HG03571 (cell line): ENCODE measurements around the gene CX3CR1.

Source experiments
- ATAC-seq: cut with Tn5 transposase; IDR thresholded peaks from one replicate; pipeline ENCODE4 v1.9.1; 2021; ENCODE audit not compliant: unreplicated experiment

Gene CX3CR1

DNA sequence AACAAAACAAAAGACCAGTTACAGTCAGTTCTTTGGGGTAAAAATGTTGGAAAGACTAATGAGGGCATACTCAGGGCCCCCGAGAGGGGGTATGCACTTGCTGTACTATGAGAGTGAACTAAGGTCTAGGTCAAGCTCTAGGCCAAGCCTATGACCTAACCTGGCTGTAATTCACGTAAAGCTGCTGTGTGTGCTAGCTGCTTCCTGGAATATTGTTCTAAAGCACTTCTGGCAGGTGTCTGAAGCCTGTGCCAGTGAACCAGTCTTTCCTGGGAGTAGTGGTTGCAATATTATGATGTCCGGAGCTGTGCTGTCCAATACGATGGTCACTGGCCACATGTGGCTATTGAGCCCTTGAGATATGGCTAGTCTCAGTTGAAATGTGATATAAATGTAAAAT is 13.1 kb upstream of the CX3CR1 start:
- no peak for ATAC-seq

DNA sequence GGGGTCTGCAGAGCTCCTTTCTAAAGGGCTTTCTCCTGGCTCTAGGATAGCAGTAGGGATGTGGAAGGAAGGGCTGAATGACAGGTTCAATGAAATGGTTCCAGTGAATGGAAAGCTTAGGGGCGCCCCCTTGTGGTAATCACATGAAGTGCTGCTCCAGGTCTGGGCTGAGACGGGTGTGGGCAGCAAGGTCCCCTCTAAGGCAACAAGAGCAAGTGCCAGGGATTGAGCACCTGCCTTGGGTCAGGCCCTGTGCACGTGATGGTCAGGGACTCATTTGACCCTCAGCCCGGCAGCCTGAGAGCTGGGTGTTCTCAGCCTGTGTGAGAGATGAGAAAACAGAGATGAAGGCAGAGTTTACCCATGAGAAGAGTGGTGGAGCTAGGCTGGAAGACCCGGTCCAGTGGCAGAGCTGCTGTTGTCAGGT is 12.1 kb upstream of the CX3CR1 start:
- no peak for ATAC-seq

DNA sequence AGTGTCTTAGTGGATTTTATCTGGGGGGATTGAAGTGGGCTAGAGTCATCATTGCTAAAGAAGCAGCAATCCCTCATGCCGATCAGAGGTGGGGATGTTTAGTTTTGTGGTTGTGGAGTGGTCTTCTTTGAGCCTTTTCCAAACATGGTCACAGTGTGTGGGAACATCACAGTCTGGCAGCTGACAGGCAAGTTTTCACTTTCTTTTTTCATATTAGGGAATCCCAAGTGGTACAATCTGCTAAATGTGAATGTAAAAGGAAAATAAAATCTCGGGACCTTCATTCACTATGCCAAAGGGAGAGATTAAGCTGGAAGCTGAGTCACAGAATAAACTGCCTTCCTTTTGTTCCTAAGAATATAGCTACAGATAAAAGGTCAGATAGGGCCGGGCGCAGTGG is 10.4 kb upstream of the CX3CR1 start:
- ATAC-seq = no peak

- no peak for ATAC-seq
Measured at GRCh38 chr3:39289107-39289506, 9.3 kb upstream of the CX3CR1 start.

DNA sequence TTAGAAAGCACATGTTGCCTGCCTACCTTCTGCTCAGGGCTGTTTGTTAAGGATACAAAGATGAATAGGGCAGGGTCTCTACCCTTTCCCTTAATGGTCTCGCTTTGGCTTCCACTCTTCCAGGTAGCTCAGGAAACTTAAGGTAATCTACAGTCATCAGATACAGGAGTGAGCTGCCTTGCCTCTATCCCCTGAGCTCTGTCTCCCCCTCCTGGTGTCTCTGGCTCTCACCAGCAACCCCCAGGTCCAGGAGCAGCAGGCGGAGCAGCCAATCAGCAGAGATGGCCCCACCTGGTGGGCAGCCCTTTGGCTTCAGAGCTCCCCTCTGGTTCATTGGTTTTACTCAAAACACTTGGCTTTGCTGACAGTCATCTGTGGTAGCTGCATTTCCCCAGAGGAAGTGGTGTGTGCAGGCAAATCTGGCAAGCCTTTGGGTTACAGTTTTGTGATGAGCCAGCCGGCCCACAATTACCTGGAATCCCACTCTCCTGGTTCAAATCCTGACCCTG is 8.5 kb upstream of the CX3CR1 start:
- ATAC-seq = peak; percentile 98

- ATAC-seq = no peak
Measured at GRCh38 chr3:39287216-39288164, 7.7 kb upstream of the CX3CR1 start.

GRCh38 chr3:39286771-39287170 is 6.9 kb upstream of the CX3CR1 start:
- ATAC-seq = no peak

DNA sequence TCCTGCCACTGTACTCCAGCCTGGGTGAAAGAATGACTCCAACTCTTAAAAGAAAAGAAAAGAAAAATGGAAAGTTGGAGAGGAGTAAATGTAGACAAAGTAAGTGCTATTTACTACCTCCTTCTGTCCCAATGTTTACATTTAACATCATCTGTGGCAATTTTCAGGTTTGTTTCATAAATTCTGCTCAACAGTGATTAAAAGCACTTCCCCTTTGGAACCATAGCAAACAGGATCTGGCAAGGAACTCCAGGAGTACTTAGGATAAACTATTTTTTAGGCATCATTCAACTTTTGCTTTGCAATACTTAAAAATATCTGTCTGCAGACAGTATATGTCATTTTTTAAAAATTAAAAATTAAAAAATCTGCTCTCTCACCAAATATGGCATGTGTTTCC is 5.5 kb upstream of the CX3CR1 start:
- ATAC-seq = no peak

- no peak for ATAC-seq
Measured at GRCh38 chr3:39284457-39284881, 4.6 kb upstream of the CX3CR1 start.

DNA sequence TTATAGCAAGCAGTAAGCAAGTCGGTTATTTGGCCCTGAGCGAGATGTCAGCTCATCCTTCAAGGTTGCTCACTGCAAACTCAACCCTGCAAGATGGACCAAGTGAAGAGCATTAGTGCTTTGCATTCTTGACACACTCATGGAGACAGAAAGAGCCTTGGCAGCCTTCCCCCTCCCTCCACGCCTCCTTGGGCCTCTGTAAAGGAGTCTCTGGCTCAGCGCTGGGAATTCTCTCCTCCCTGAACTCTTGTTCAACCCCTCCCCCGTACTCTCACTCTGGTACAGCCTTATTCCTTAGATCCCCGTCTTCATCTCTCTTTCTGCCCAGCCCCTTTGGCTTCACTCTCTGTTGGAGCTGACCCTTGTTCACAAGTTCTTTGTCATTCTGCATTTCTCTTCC is 2.2 kb upstream of the CX3CR1 start:
- ATAC-seq = no peak

GRCh38 chr3:39281533-39281932 is 1.7 kb upstream of the CX3CR1 start:
- ATAC-seq = no peak

GRCh38 chr3:39280571-39280970 is 735 bp upstream of the CX3CR1 start:
- ATAC-seq = no peak

- ATAC-seq = no peak
Measured at GRCh38 chr3:39278616-39278935, 1.3 kb downstream of the CX3CR1 start.

DNA sequence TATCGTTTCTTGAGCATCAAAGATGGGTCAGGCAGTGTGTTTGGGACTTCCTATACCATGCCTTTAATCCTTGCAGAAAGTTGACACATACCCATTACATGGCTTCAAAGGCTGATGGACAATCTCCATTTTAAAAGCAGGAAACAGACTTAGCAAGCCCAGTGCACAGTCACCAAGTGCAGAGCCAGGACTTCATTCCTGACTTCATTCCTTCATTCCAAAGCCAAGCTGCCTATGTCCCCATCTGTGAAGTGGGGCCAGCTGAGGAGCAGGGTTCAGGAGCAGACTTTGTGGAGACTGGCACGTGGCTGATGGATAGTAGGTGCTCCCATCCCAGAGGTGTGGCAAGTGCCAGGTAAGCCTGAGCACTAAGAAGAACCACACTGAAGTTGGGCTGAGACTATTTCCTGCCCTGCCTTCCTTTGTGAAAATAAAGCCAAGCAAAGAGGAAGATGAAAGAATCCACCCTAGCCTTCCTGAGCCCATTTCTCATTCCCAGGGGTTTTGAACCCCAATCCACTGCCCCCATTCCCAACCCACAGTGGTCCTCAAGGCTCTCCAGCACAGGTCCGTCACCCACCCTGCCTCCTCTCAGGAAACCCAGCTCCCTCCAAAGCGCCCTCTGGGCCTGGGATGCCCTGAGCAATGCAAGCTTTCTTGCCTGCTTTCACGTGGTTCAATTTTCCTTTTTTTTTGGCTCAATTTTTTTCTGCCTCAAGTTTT is 1.8 kb downstream of the CX3CR1 start:
- ATAC-seq = no peak

DNA sequence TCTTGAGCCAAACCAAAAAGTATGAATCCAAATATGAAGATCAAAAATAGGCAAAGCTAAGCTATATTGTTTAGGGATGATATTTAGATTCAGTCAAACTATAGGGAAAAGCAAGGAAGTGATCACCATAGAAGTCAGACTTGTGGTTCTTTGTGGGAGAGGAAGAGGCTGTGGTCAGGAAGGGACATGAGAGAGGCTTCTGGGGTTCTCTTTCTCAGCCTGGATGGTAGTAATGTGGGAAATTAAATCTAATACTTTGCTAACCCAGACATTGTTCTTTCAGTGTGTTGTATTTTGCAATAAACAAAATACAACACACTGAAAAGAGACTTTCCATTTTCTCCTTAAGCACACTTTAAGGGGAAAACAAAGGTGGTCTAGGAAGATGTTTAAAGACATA is 3.1 kb downstream of the CX3CR1 start:
- no peak for ATAC-seq

GRCh38 chr3:39275963-39276593 is 3.8 kb downstream of the CX3CR1 start:
- ATAC-seq = no peak

DNA sequence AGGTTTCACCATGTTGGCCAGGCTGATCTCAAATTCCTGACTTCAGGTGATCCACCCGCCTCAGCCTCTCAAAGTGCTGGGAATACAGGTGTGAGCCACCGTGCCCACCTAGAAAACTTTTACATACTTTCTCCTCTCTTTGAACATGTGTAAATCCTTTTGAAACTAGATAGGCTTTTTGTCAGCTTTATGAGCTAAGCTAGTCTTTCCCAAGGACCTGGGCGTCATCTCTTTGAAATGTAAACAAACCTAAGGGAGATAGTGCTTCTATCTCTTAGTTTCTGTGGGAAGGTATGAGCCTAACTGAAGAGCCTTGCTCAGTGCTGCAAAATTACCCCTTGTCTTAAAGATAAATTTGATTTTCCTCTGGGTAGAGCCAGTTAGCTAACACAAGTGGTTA is 4.8 kb downstream of the CX3CR1 start:
- no peak for ATAC-seq

DNA sequence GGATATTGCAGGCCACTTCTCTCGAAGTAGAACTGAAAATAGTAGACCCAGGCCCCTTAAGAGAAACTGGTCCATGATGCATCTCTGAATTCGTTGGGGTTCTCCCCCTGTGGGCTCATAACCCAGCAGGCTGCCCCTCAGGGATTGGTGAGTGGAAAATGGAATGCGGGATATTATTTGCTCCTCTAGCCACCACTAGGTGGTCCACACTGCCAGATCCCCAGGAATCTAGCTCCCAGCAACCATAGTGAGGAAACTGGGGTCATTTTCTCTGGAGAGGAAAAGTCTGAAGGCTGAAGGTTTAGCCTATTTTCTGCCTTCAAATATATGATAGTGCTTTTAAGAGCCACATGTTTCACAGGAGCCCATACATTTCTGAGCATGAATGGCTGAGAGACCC is 6.7 kb downstream of the CX3CR1 start:
- ATAC-seq = no peak

DNA sequence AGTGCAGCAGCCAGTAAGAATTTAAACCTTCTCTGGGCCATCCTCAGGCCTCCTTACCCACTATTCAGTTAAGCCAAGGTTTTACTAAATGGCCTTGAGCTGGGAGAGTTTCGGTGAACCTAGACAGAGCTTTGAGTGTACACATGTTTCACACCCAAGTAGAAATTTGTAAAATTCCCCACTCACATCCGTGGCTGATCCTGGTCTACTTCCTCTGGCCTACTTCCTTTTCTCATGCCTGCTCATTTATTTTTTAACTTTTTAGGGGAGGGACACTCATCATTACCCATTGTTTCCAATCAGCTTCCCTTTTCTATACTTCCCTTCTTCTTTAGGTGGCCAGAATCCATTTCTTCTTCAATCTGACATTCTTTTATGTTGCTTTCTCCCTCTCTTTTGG is 7.6 kb downstream of the CX3CR1 start:
- no peak for ATAC-seq

DNA sequence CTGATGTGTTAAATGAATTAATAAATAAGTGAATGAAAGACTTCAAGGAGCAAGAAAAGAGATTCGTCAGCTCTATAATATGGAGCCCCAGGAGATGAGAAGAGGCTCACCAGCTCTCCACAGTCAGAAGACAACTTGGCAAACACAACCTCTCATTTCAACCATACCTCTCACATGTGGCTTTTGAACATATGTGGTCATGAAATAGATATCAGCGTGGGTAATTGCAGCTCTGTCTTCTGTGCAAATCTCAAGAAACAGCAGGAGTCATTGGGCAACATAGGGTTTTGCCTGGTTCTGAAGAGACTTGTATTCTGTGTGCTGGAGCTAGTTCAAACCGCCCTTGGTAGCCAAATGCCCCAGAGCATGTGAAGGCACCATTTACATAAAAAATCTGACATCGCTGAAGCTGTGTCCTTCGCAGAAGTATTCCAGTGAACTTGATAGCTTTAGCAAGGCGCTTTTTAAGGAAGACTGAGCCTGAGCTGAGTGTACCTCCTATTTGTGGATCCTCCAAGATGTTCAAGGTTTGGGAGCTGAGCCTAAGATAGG is 8.4 kb downstream of the CX3CR1 start:
- no peak for ATAC-seq

GRCh38 chr3:39269528-39269927 is 10.3 kb downstream of the CX3CR1 start:
- ATAC-seq = no peak
